ENCODE results near the gene RBKS.

DNA sequence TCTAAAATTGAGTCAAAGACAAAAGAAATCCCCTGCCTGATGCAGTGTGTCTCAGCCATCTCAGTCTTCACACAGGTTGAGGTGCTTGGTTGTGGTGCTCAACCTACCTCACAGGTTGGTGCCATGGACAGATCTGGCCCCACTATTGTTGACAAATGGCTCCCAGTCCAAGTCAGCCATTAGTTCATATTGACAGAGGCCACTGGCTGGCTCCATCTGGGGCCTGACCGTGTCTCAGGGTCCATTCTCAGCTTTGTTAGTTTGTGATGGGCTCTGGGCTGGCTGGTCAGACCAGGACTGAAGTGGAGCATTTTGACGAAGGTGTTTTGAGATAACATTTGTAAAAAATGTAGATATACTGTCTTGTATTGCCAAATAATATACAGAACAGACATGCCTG lies 81.8 kb downstream of the RBKS start:
- TF ChIP-seq, protein P1, sequence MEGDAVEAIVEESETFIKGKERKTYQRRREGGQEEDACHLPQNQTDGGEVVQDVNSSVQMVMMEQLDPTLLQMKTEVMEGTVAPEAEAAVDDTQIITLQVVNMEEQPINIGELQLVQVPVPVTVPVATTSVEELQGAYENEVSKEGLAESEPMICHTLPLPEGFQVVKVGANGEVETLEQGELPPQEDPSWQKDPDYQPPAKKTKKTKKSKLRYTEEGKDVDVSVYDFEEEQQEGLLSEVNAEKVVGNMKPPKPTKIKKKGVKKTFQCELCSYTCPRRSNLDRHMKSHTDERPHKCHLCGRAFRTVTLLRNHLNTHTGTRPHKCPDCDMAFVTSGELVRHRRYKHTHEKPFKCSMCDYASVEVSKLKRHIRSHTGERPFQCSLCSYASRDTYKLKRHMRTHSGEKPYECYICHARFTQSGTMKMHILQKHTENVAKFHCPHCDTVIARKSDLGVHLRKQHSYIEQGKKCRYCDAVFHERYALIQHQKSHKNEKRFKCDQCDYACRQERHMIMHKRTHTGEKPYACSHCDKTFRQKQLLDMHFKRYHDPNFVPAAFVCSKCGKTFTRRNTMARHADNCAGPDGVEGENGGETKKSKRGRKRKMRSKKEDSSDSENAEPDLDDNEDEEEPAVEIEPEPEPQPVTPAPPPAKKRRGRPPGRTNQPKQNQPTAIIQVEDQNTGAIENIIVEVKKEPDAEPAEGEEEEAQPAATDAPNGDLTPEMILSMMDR (IDR thresholded peaks at IDR 0.05), result no peak
- TF ChIP-seq POLR2A (IDR thresholded peaks at IDR 0.05), result no peak
